ENCODE results near the gene GPR22.

DNA sequence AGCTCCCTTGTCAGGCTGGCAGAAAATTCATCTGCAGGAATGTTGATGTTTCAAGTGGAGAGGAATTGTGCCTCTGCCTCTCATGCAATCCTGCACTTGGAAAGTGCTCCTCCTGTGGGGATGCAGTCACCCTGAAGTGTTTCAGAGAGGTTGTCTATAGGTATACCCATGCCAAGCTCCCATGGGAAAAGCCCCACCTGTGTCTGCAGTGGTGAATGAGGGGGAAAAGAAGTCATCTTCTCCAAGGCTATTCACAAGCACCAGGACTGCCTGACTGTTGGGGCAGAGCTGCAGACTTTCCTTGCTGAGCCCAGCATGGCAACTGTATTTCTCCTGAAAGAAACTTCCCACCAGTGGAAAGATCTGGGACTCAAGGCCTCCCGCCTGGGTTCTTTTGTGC lies 35.5 kb downstream of the GPR22 start:
- TF ChIP-seq CTCF (IDR thresholded peaks at IDR 0.05; ENCODE audit: insufficient read depth, low read length) (no peak), GABPA (IDR thresholded peaks at IDR 0.05; ENCODE audit: low read depth) (no peak), POLR2AphosphoS5 (IDR thresholded peaks at IDR 0.05; ENCODE audit: low read depth) (no peak), SPI1 (IDR thresholded peaks at IDR 0.05; ENCODE audit: borderline replicate concordance, low read depth) (no peak)
- TF ChIP-seq, protein P1, sequence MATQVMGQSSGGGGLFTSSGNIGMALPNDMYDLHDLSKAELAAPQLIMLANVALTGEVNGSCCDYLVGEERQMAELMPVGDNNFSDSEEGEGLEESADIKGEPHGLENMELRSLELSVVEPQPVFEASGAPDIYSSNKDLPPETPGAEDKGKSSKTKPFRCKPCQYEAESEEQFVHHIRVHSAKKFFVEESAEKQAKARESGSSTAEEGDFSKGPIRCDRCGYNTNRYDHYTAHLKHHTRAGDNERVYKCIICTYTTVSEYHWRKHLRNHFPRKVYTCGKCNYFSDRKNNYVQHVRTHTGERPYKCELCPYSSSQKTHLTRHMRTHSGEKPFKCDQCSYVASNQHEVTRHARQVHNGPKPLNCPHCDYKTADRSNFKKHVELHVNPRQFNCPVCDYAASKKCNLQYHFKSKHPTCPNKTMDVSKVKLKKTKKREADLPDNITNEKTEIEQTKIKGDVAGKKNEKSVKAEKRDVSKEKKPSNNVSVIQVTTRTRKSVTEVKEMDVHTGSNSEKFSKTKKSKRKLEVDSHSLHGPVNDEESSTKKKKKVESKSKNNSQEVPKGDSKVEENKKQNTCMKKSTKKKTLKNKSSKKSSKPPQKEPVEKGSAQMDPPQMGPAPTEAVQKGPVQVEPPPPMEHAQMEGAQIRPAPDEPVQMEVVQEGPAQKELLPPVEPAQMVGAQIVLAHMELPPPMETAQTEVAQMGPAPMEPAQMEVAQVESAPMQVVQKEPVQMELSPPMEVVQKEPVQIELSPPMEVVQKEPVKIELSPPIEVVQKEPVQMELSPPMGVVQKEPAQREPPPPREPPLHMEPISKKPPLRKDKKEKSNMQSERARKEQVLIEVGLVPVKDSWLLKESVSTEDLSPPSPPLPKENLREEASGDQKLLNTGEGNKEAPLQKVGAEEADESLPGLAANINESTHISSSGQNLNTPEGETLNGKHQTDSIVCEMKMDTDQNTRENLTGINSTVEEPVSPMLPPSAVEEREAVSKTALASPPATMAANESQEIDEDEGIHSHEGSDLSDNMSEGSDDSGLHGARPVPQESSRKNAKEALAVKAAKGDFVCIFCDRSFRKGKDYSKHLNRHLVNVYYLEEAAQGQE (IDR thresholded peaks at IDR 0.05; ENCODE audit: insufficient replicate concordance, low read depth), result no peak

Measured in HL-60 (cell line).